Measurements from ENCODE around the gene AASDH.
"Not testable (repeated sequence)": the region's sequence is repeated elsewhere in the genome, so short reads cannot be mapped to it uniquely, and the experiment has no call there.

Gene AASDH

GRCh38 chr4:56400560-56400959 lies 13.3 kb upstream of the AASDH start:
- DNase-seq (ENCODE audit: low read depth): no peak

- DNase-seq (ENCODE audit: low read depth): no peak
Measured at GRCh38 chr4:56391270-56391669, 4.0 kb upstream of the AASDH start.

DNA sequence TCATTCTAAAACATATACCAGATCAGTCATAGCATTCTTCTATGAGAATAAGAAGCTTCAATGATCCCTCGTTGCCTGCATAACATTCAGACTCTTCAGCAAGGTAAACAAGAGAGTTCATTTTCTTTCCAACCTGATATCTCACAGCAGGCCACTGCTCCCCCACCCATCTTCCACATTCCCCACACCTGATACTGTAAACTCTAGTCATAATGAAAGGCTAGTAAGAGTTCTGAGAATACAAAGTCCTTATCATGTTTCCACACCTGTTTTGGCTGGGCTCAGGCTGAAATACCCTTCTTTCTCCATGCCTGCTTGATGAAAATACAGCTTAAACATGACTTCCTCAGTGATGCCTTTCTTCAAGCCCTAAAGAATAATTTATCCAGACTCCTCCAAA lies 2.3 kb upstream of the AASDH start:
- no peak for DNase-seq (ENCODE audit: low read depth)

DNA sequence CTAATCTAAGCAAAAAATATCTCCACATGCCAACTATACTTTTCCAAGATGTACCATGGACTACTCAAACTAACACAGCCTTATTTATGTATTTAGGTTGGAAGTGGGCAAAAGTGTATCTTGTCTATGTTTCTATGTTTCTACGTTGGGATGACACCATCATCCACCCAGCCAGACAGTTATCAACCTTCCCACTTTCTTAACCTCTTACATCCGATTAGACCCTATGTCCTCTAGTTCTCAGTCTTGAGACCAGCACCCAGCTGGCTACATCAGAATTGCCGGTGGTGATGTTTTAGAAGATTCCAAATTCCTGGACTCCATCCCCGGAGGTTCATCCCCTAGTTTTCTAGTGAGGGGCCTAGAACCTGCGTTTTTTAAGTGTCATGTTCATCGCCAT lies 1.0 kb upstream of the AASDH start:
- DNase-seq (ENCODE audit: low read depth): no peak

GRCh38 chr4:56386091-56386490 lies 1.2 kb downstream of the AASDH start:
- no peak for DNase-seq (ENCODE audit: low read depth)

DNA sequence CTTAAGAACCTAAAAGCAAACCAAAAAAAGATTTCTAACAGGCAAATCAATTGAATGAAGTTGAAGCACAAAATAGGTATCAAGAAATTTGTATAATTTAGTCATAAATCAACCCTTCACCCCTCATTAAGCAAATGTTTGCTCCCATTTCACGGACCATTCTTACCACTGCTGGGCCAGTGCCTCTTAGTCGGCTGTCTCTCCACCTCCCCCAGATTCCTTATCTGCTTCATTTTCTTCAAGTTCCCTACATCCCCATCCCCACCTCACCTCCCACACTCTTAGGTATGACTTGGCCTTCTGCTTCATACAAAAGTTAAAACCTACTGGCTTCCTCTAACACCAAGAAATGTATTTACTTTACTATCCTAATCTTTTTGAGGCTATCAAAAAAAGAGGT lies 11.8 kb downstream of the AASDH start:
- no peak for DNase-seq (ENCODE audit: low read depth)

DNA sequence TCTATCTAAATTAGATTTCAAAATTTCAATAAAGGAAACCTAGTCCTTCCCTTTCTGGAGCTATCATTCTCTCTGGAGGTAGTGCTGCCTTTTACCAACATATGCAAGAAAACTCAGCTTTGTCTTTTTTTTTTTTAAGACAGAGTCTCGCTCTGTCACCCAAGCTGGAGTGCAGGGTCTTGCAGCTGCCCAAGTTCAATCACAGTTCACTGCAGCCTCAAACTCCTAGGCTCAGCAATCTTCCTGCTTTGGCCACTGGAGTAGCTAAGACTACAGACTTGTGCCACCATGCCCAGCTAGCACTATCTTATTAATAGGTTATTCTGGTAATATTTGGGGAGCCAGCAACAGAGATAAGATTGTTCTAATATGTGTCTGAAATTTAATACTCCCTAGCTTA lies 12.3 kb downstream of the AASDH start:
- no peak for DNase-seq (ENCODE audit: low read depth)

- DNase-seq (ENCODE audit: low read depth): no peak
Measured at GRCh38 chr4:56372774-56373173, 14.5 kb downstream of the AASDH start.

DNA sequence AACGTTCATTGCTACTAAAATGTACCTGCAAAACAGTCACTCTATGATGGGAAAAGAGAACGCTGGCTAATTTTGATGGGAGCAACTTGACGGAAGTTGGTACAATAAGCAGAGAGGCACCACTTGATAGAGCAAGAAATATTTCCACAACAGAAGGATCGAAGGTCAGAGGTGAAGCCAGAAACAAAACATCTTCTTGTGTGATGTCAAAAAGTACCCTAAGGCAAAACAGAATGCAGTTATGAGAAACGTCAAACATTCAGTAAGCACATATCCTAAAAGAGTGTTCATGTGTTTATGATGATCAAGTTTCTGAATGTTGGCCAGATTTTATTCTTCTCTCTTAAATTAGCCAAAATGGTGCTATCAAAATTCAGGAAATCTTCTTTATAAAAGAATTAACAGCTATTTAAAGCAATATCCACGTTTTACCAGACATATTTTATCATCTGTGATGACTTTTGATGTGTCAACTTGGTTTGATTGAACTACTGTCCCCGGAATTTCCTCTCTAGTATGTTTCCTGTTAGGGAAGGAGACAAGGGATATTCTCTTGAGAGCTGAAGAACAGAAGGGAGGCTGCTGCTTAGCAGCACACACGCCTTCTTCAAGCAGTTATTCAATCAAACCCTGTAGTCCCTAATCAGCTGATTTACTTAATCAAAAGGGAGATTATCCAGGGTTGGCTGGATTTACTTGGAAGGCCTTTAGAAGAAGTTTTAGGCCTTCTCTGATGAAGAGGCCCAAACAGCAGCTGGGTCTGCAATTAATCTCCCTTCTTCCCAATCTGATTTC lies 15.7 kb downstream of the AASDH start:
- no peak for DNase-seq (ENCODE audit: low read depth)

DNA sequence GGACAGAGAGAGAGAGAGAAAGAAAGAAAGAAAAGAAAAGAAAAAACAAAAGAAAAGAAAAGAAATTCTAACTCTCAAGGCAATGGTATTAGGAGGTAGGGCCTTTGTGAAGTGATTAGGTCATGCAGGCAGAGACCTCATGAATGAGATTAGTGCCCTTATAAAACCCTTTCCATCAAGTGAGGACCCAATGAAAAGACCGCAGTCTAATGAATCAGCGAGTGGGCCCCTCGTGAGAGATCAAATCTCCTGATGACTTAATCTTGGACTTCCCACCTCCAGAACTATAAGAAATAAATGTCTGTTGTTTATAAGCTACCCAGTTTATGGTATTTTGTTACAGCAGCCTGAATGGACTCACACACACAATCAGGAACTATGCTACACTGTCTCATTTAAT lies 16.9 kb downstream of the AASDH start:
- no peak for DNase-seq (ENCODE audit: low read depth)

DNA sequence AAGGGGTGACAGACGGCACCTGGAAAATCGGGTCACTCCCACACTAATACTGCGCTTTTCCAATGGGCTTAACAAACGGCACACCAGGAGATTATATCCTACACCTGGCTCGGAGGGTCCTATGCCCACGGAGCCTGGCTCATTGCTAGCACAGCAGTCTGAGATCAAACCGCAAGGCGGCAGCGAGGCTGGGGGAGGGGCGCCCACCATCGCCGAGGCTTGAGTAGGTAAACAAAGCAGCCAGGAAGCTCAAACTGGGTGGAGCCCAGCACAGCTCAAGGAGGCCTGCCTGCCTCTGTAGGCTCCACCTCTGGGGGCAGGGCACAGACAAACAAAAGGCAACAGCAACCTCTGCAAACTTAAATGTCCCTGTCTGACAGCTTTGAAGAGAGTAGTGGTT lies 24.3 kb downstream of the AASDH start:
- DNase-seq (ENCODE audit: low read depth): not testable (repeated sequence)

GRCh38 chr4:56360071-56360470 lies 27.2 kb downstream of the AASDH start:
- DNase-seq (ENCODE audit: low read depth): no peak

DNA sequence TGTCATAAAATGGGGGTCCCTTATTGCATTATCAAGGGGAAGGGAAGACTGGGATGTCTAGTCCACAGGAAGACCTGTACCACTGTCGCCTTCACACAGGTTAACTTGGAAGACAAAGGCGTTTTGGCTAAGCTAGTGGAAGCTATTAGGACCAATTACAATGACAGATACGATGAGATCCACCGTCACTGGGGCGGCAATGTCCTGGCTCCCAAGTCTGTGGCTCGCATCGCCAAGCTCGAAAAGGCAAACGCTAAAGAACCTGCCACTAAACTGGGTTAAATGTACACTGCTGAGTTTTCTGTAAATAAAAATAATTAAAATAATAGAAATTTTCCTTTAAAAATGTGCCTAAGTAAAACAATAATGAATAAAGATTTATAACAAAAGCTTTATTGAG lies 30.6 kb downstream of the AASDH start:
- DNase-seq (ENCODE audit: low read depth): no peak

- no peak for DNase-seq (ENCODE audit: low read depth)
Measured at GRCh38 chr4:56348576-56348975, 38.7 kb downstream of the AASDH start.

DNA sequence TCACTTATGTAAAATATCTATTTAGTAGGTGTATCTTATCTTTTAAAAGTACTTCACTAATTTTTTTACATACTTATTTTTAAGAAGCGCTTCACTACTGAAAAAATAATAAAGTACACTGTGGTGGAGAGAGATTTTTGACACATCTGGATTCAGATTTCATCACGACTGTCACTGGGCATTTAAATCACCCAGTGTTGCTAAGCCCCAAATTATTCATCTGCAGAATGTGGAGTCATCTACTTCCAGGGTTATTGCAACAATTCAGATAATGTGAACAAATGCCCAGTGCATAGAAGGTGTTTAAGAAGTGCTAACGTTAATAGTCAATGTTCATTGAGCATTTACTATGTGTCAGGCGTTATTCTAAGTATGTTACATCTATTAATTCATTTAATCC lies 41.8 kb downstream of the AASDH start:
- no peak for DNase-seq (ENCODE audit: low read depth)

GRCh38 chr4:56342746-56343145 lies 44.5 kb downstream of the AASDH start:
- DNase-seq (ENCODE audit: low read depth): no peak

DNA sequence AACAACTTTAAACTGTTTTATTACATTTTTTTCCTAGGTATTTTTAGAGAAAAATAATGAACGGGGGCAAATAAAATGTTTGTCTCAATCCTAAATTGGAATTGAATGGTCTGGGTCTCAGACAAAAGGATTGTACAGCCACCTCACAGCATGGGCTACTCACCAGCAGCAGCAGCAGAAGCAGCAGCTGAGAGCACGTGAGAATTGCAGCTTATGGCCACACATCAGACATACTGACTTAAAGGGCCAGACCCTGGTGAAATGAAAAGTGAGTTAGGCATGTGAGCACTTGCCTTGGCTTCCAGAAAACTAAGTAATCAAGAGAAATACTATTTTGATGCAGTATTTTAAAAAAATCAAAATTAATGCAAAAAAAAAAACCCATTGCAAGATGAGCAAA lies 56.6 kb downstream of the AASDH start:
- DNase-seq (ENCODE audit: low read depth): no peak

DNA sequence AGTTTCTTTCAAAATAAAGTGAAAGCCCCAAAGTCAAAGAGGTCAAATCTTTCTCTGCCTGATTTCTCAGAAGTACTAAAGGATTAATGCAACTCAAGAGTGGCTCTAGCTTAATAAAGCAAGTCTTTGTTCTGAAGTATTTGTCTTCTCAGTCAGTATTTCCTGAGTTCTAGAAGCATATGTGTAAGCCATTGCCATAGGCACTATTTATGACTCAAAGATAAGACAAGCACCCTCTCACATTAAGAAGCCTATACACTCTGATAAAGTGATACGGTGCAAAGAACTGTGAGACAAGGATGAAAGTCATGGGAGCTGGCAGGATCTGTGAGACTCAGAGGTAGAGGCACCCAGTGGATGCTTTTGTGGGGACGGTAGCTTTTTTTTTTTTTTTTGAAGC lies 60.9 kb downstream of the AASDH start:
- no peak for DNase-seq (ENCODE audit: low read depth)

DNA sequence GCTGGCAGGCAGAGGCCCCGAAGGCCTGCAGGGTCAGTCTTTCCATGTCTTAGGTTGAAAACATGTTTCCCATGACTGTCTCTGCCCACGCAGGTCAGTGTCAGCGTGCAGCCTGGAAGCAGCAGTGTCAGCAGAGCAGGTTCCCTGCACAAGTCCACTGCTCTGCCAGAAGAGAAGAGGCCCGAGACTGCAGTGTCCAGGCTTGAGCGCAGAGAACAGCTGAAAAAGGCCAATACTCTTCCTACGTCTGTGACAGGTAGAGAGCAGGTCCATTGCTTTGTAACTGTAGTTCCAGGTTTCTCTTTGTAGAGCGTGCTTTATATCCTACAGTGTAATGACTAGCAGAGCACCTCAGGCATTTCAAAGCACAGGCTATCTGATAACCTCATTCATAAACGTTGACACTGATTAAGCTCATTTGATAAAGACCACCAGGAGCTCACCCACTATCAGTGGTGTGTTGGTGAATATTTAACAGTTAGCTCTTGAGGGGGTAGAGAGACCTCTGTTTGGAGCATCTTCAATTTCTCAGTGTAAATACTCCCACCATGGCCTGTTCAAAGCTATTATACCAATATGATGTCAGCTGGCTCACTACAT lies 63.2 kb downstream of the AASDH start:
- no peak for DNase-seq (ENCODE audit: low read depth)

GRCh38 chr4:56323327-56323726 lies 64.0 kb downstream of the AASDH start:
- DNase-seq (ENCODE audit: low read depth): no peak

DNA sequence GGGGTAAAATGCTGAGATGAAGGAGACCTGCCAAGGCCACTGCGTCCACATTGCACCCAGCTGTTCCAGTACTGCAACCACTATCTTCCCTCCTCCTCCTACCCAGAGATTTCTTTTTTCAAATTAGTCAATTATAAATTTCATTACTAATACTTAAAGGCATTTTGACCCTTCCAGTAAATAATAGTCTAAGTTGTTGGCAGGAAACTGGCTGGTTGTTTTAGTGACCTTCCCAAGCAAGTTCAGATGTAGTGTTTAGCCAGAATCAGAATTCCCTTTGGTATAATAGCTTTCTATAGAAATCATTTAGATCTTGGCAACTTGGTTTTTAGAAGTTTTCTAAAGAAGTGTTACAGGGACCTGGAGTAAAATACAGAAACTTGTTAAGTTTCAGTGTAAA lies 66.0 kb downstream of the AASDH start:
- no peak for DNase-seq (ENCODE audit: low read depth)

GRCh38 chr4:56320293-56320692 lies 67.0 kb downstream of the AASDH start:
- no peak for DNase-seq (ENCODE audit: low read depth)

GRCh38 chr4:56318555-56318954 lies 68.7 kb downstream of the AASDH start:
- DNase-seq (ENCODE audit: low read depth): no peak

- no peak for DNase-seq (ENCODE audit: low read depth)
Measured at GRCh38 chr4:56317749-56318148, 69.5 kb downstream of the AASDH start.

All from activated T-helper 9 cell treated with anti-CD3 and anti-CD28 coated beads, Interleukin-2, amount 50 U/mL, for 16 hours (primary cell).